Activated naive CD8-positive, alpha-beta T cell (primary cell): ENCODE results near the gene METTL9.
"Not testable (repeated sequence)": the region's sequence is repeated elsewhere in the genome, so short reads cannot be mapped to it uniquely, and the experiment has no call there.

Source experiments
- H3K27ac Mint-ChIP-seq: one replicate; pipeline ENCODE4 v1.8.0; 2021; ENCODE audit warnings: mixed read lengths
- H3K27me3 Mint-ChIP-seq: one replicate; pipeline ENCODE4 v1.8.0; 2021; ENCODE audit warnings: mixed read lengths
- H3K36me3 Mint-ChIP-seq: one replicate; pipeline ENCODE4 v1.8.0; 2021; ENCODE audit warnings: mixed read lengths
- H3K4me1 Mint-ChIP-seq: one replicate; pipeline ENCODE4 v1.8.0; 2021; ENCODE audit warnings: low read depth, mixed read lengths
- H3K4me3 Mint-ChIP-seq: one replicate; pipeline ENCODE4 v1.8.0; 2021; ENCODE audit warnings: mild to moderate bottlenecking, mixed read lengths
- H3K9me3 Mint-ChIP-seq: one replicate; pipeline ENCODE4 v1.8.0; 2021; ENCODE audit warnings: low read depth, mixed read lengths

METTL9 gene

GRCh38 chr16:21590796-21591195 lies 8.6 kb upstream of the METTL9 start:
- no peaks in the 10 kb centered on the region for H3K9me3 Mint-ChIP-seq
- no peaks in the 10 kb centered on the region for H3K36me3 Mint-ChIP-seq
- H3K4me1 Mint-ChIP-seq: no peaks in the 10 kb centered on the region
- no peak overlapping the region for H3K27ac Mint-ChIP-seq
- no peaks in the 10 kb centered on the region for H3K27me3 Mint-ChIP-seq
- no peak overlapping the region for H3K4me3 Mint-ChIP-seq

GRCh38 chr16:21592191-21592590 lies 7.2 kb upstream of the METTL9 start:
- Mint-ChIP-seq H3K36me3 (no peaks in the 10 kb centered on the region), H3K27me3 (no peaks in the 10 kb centered on the region), H3K27ac (no peak overlapping the region), H3K9me3 (no peaks in the 10 kb centered on the region), H3K4me3 (no peak overlapping the region), H3K4me1 (peaks cover 6% of the 10 kb centered on the region)

- Mint-ChIP-seq H3K36me3 (no peaks in the 10 kb centered on the region), H3K4me3 (no peak overlapping the region), H3K27ac (no peak overlapping the region)
Measured at GRCh38 chr16:21593530-21594289, 5.7 kb upstream of the METTL9 start.

GRCh38 chr16:21597561-21598030 lies 1.8 kb upstream of the METTL9 start:
- no peaks in the 10 kb centered on the region for H3K27me3 Mint-ChIP-seq
- H3K4me3 Mint-ChIP-seq: peak overlapping the region; percentile 88
- H3K4me1 Mint-ChIP-seq: peaks cover 43% of the 10 kb centered on the region
- H3K27ac Mint-ChIP-seq: peak overlapping the region; percentile 89
- no peaks in the 10 kb centered on the region for H3K9me3 Mint-ChIP-seq
- no peaks in the 10 kb centered on the region for H3K36me3 Mint-ChIP-seq

More at GRCh38 chr16:21593530-21594289, 5.7 kb upstream of the METTL9 start:
- Mint-ChIP-seq H3K9me3 (no peaks in the 10 kb centered on the region), H3K27me3 (no peaks in the 10 kb centered on the region), H3K4me1 (peaks cover 22% of the 10 kb centered on the region)

GRCh38 chr16:21598206-21598605 lies 1.2 kb upstream of the METTL9 start:
- Mint-ChIP-seq H3K27me3 (no peaks in the 10 kb centered on the region), H3K27ac (peak overlapping the region; percentile 92), H3K9me3 (no peaks in the 10 kb centered on the region), H3K4me1 (peaks cover 45% of the 10 kb centered on the region), H3K36me3 (no peaks in the 10 kb centered on the region), H3K4me3 (peak overlapping the region; percentile 88)

GRCh38 chr16:21598701-21599121 lies 666 bp upstream of the METTL9 start:
- no peaks in the 10 kb centered on the region for H3K9me3 Mint-ChIP-seq
- H3K27ac Mint-ChIP-seq: peak overlapping the region; percentile 92
- H3K4me3 Mint-ChIP-seq: peak overlapping the region; percentile 88
- peaks cover 50% of the 10 kb centered on the region for H3K4me1 Mint-ChIP-seq
- no peaks in the 10 kb centered on the region for H3K36me3 Mint-ChIP-seq
- no peaks in the 10 kb centered on the region for H3K27me3 Mint-ChIP-seq

GRCh38 chr16:21600031-21600773 lies 825 bp downstream of the METTL9 start:
- Mint-ChIP-seq H3K4me3 (peak overlapping the region; percentile 97), H3K4me1 (peaks cover 62% of the 10 kb centered on the region), H3K27me3 (no peaks in the 10 kb centered on the region), H3K27ac (peak overlapping the region; percentile 89), H3K9me3 (no peaks in the 10 kb centered on the region), H3K36me3 (no peaks in the 10 kb centered on the region)

GRCh38 chr16:21602785-21603184 lies 3.4 kb downstream of the METTL9 start:
- no peaks in the 10 kb centered on the region for H3K9me3 Mint-ChIP-seq
- H3K27me3 Mint-ChIP-seq: no peaks in the 10 kb centered on the region
- H3K4me3 Mint-ChIP-seq: no peak overlapping the region
- no peak overlapping the region for H3K27ac Mint-ChIP-seq
- H3K4me1 Mint-ChIP-seq: peaks cover 70% of the 10 kb centered on the region
- no peaks in the 10 kb centered on the region for H3K36me3 Mint-ChIP-seq

- Mint-ChIP-seq H3K4me3 (no peak overlapping the region), H3K27ac (peak overlapping the region; percentile 17), H3K4me1 (peaks cover 71% of the 10 kb centered on the region), H3K27me3 (no peaks in the 10 kb centered on the region), H3K36me3 (no peaks in the 10 kb centered on the region), H3K9me3 (no peaks in the 10 kb centered on the region)
Measured at GRCh38 chr16:21603928-21604327, 4.6 kb downstream of the METTL9 start.

- not testable (repeated sequence) for H3K9me3 Mint-ChIP-seq, H3K27ac Mint-ChIP-seq, H3K27me3 Mint-ChIP-seq, H3K36me3 Mint-ChIP-seq
- Mint-ChIP-seq H3K4me1 (peaks cover 84% of the 10 kb centered on the region), H3K4me3 (peak overlapping the region; percentile 6)
Measured at GRCh38 chr16:21605848-21606247, 6.5 kb downstream of the METTL9 start.

- Mint-ChIP-seq H3K4me1 (peaks cover 81% of the 10 kb centered on the region), H3K36me3 (peaks cover 4% of the 10 kb centered on the region), H3K4me3 (peak overlapping the region; percentile 34), H3K27me3 (no peaks in the 10 kb centered on the region), H3K27ac (peak overlapping the region; percentile 73), H3K9me3 (no peaks in the 10 kb centered on the region)
Measured at GRCh38 chr16:21608639-21609328, 9.4 kb downstream of the METTL9 start.

GRCh38 chr16:21610006-21610544 lies 10.7 kb downstream of the METTL9 start:
- Mint-ChIP-seq H3K27ac (peak overlapping the region; percentile 54), H3K36me3 (peaks cover 10% of the 10 kb centered on the region), H3K4me1 (peaks cover 82% of the 10 kb centered on the region), H3K4me3 (no peak overlapping the region), H3K9me3 (no peaks in the 10 kb centered on the region), H3K27me3 (no peaks in the 10 kb centered on the region)

GRCh38 chr16:21610766-21611165 lies 11.4 kb downstream of the METTL9 start:
- H3K27ac Mint-ChIP-seq: no peak overlapping the region
- H3K36me3 Mint-ChIP-seq: peaks cover 10% of the 10 kb centered on the region

GRCh38 chr16:21611198-21611555 lies 11.8 kb downstream of the METTL9 start:
- peaks cover 85% of the 10 kb centered on the region for H3K4me1 Mint-ChIP-seq
- no peaks in the 10 kb centered on the region for H3K9me3 Mint-ChIP-seq
- peak overlapping the region; percentile 75 for H3K27ac Mint-ChIP-seq
- H3K4me3 Mint-ChIP-seq: no peak overlapping the region
- peaks cover 10% of the 10 kb centered on the region for H3K36me3 Mint-ChIP-seq
- no peaks in the 10 kb centered on the region for H3K27me3 Mint-ChIP-seq

More at GRCh38 chr16:21610766-21611165, 11.4 kb downstream of the METTL9 start:
- Mint-ChIP-seq H3K9me3 (no peaks in the 10 kb centered on the region), H3K27me3 (no peaks in the 10 kb centered on the region), H3K4me3 (no peak overlapping the region), H3K4me1 (peaks cover 84% of the 10 kb centered on the region)
